PC-3 (cell line): ENCODE measurements around the gene SLC25A45. TPM values are rescaled to one million over a fixed set of nuclear protein-coding genes. Genes with fewer than 3 reads are reported as not detected.

Experiments
- ATAC-seq: fragments of 200-7000 bp; cut with Tn5 transposase; 2 replicates; pipeline ENCODE4 v1.9.1; 2020; ENCODE audit warnings: mild to moderate bottlenecking, moderate library complexity
- BruUV-seq: library from RNA; stranded (reverse); fragments of 400-500 nt; replicated peaks from 2 replicates; lab custom pipeline; 2021; lab: Mats Ljungman, UMichigan
- CTCF ChIA-PET: fragments of 300-600 bp; sonication (Branson Sonifier 250); formaldehyde crosslinking; loops from one replicate; lab custom pipeline; 2022; ENCODE audit warnings: antibody characterized with exemption; lab: Charles Lee
- POLR2A ChIA-PET: fragments of 300-600 bp; sonication (Branson Sonifier 250); formaldehyde crosslinking; loops from one replicate; lab custom pipeline; 2022; ENCODE audit warnings: antibody characterized with exemption; ENCODE audit not compliant: unreplicated experiment; lab: Charles Lee
- DNase-seq: peaks from one replicate; pipeline ENCODE4 v3.0.0-alpha.2; 2015
- H2AFZ ChIP-seq: fragments of 300-600 bp; sonication (generic); 2 replicates; pipeline ENCODE4 v1.6.0; 2016; ENCODE audit warnings: antibody characterized with exemption, low read length
- H3F3A ChIP-seq: fragments of 300-600 bp; sonication (generic); one replicate; pipeline ENCODE4 v1.6.0; 2017; ENCODE audit warnings: antibody characterized with exemption, low read length, control low read depth, mild to moderate bottlenecking; ENCODE audit not compliant: unreplicated experiment
- H3K27ac ChIP-seq: fragments of 300-600 bp; sonication (generic); 2 replicates; pipeline ENCODE4 v1.5.1; 2016; ENCODE audit warnings: mild to moderate bottlenecking, low read length
- H3K27me3 ChIP-seq: fragments of 300-600 bp; sonication (generic); 2 replicates; pipeline ENCODE4 v1.6.1; 2016; ENCODE audit warnings: low read length, mixed read lengths
- H3K36me3 ChIP-seq: fragments of 300-600 bp; sonication (generic); 2 replicates; pipeline ENCODE4 v1.6.1; 2016; ENCODE audit warnings: low read depth, mixed run types, low read length, mixed read lengths
- H3K4me1 ChIP-seq: fragments of 300-600 bp; sonication (generic); 2 replicates; pipeline ENCODE4 v1.5.1; 2016; ENCODE audit warnings: low read length; ENCODE audit not compliant: insufficient read depth
- H3K4me2 ChIP-seq: fragments of 300-600 bp; sonication (generic); 2 replicates; pipeline ENCODE4 v1.6.0; 2016; ENCODE audit warnings: low read length
- H3K4me3 ChIP-seq: fragments of 300-600 bp; sonication (generic); 2 replicates; pipeline ENCODE4 v1.5.1; 2016; ENCODE audit warnings: mild to moderate bottlenecking, low read length, mixed read lengths
- H3K79me2 ChIP-seq: fragments of 300-600 bp; sonication (generic); 2 replicates; pipeline ENCODE4 v1.6.1; 2017; ENCODE audit warnings: low read length, mixed read lengths
- H3K9ac ChIP-seq: fragments of 300-600 bp; sonication (generic); 2 replicates; pipeline ENCODE4 v1.6.0; 2016; ENCODE audit warnings: mild to moderate bottlenecking, low read length
- H3K9me2 ChIP-seq: fragments of 300-600 bp; sonication (generic); replicated peaks from 2 replicates; pipeline ENCODE4 v1.6.1; 2016; ENCODE audit warnings: mixed run types, low read length, mixed read lengths
- H3K9me3 ChIP-seq: fragments of 300-600 bp; sonication (generic); 2 replicates; pipeline ENCODE4 v1.6.1; 2016; ENCODE audit warnings: low read length, mixed read lengths
- H4K20me1 ChIP-seq: fragments of 300-600 bp; sonication (generic); 2 replicates; pipeline ENCODE4 v1.6.1; 2016; ENCODE audit warnings: low read length, mixed read lengths
- CTCF ChIP-seq: fragments of 300-600 bp; sonication (generic); conservative IDR thresholded peaks from 2 replicates; pipeline ENCODE4 v1.5.1; 2017; ENCODE audit warnings: antibody characterized with exemption, low read depth, mild to moderate bottlenecking, low read length
- EZH2 ChIP-seq: fragments of 300-600 bp; sonication (generic); IDR thresholded peaks from one replicate; pipeline ENCODE4 v1.6.1; 2017; ENCODE audit warnings: antibody characterized with exemption, mild to moderate bottlenecking, low read length; ENCODE audit not compliant: unreplicated experiment
- EZH2phosphoT487 ChIP-seq: fragments of 300-600 bp; sonication (generic); IDR thresholded peaks from 2 replicates; pipeline ENCODE4 v1.6.1; 2018; ENCODE audit warnings: mild to moderate bottlenecking, antibody characterized with exemption, low read length, borderline replicate concordance
- intact Hi-C: fragments of 100-400 bp; cut with micrococcal nuclease; formaldehyde crosslinking; loops from 2 replicates; pipeline ENCODE4 v1.9.0; 2023
- total RNA-seq: library from RNA; depleted of rRNA; stranded (reverse); fragments of >200 nt; gene quantifications from 2 replicates; pipeline ENCODE4 v1.2.3, GENCODE V29; 2014

SLC25A45 gene
- total RNA-seq, 1 experiment from 2014 or later = 12.7 TPM

- H3K27me3 ChIP-seq = no peaks in the 10 kb centered on the region
- peak within 1 kb of the TSS; percentile 91 for H3K4me2 ChIP-seq
- peak within 1 kb of the TSS; percentile 36; the same call in 1 of the 2 replicates for H3K9ac ChIP-seq
- H4K20me1 ChIP-seq = no peaks in the 10 kb centered on the region
- peaks cover 14% of the 10 kb centered on the region for H3F3A ChIP-seq
- ChIA-PET POLR2A (interaction anchor here (1.4 kb wide), 1 partner anchor 21 kb away, joined by 5 read pairs; no protein-coding TSS in a partner anchor), CTCF (interaction anchor here (0.6 to 1.9 kb wide), 4 partner anchors 21 to 79 kb away, joined by 3 to 28 read pairs (median 4); partner anchors contain the start of gene DPF2)
- H3K79me2 ChIP-seq = no peaks in the 10 kb centered on the region
- H3K4me3 ChIP-seq = peak within 1 kb of the TSS; percentile 72
- BruUV-seq = no TSS peak
- no peaks in the 10 kb centered on the region for H3K9me2 ChIP-seq
- intact Hi-C loops = no loop called here
- peaks cover 7% of the 10 kb centered on the region for H3K4me1 ChIP-seq
- TF ChIP-seq CTCF (no peak), EZH2phosphoT487 (no peak), EZH2 (no peak)
- no peaks in the 10 kb centered on the region for H3K9me3 ChIP-seq
- peaks cover 25% of the 10 kb centered on the region for H3K36me3 ChIP-seq
- H2AFZ ChIP-seq = peak within 1 kb of the TSS; percentile 80
- DNase-seq = peak; percentile 98
- no peak within 1 kb of the TSS for H3K27ac ChIP-seq
- ATAC-seq = peak; percentile 97
Measured at GRCh38 chr11:65354265-65355012, 28.0 kb downstream of the SLC25A45 start, which contains the start of gene TIGD3. Gene TIGD3, plus strand, starts transcription at chr11:65354751. Its CDS starts 1,058 bp downstream, at chr11:65355809.

- Histone ChIP-seq H3K79me2 (no peaks in the 10 kb centered on the region), H2AFZ (peak overlapping the region; percentile 73), H3F3A (peaks cover 14% of the 10 kb centered on the region), H3K4me2 (peak overlapping the region; percentile 91), H3K9ac (peak overlapping the region; percentile 24; the same call in 1 of the 2 replicates), H3K27ac (no peak overlapping the region), H3K4me1 (peaks cover 7% of the 10 kb centered on the region), H3K27me3 (no peaks in the 10 kb centered on the region), H3K9me2 (no peaks in the 10 kb centered on the region), H4K20me1 (no peaks in the 10 kb centered on the region), H3K9me3 (no peaks in the 10 kb centered on the region), H3K4me3 (peak overlapping the region; percentile 72), H3K36me3 (peaks cover 29% of the 10 kb centered on the region)
- ATAC-seq (peak; percentile 0; the same call in 1 of the 2 replicates), DNase-seq (no peak)
- POLR2A ChIA-PET = interaction anchor here (1.4 kb wide), 1 partner anchor 21 kb away, joined by 5 read pairs; no protein-coding TSS in a partner anchor
- CTCF ChIA-PET = interaction anchor here (0.6 to 1.9 kb wide), 4 partner anchors 20 to 79 kb away, joined by 3 to 28 read pairs (median 4); partner anchors contain the start of gene DPF2
- BruUV-seq = no TSS peak
- intact Hi-C loops = no loop called here
- TF ChIP-seq EZH2 = no peak
- TF ChIP-seq CTCF = no peak
Measured at GRCh38 chr11:65353900-65354264, 28.6 kb downstream of the SLC25A45 start.
